HEK293T (cell line): Measurements from ENCODE around the gene TMEM37.

Source experiments
- BHLHE40 ChIP-seq: fragments of 450-650 bp; IDR thresholded peaks from 2 replicates; pipeline ENCODE4 v1.6.1; 2016; ENCODE audit warnings: mild to moderate bottlenecking, moderate library complexity, borderline replicate concordance
- FOXM1 ChIP-seq: fragments of 450-650 bp; IDR thresholded peaks from 2 replicates; pipeline ENCODE4 v1.6.1; 2017; ENCODE audit warnings: mild to moderate bottlenecking, borderline replicate concordance
- HDGF ChIP-seq: fragments of 450-650 bp; IDR thresholded peaks from 2 replicates; pipeline ENCODE4 v1.6.1; 2017; ENCODE audit warnings: antibody characterized with exemption, borderline replicate concordance
- NFRKB ChIP-seq: fragments of 450-650 bp; IDR thresholded peaks from 2 replicates; pipeline ENCODE4 v1.6.1; 2016; ENCODE audit warnings: mild to moderate bottlenecking, moderate library complexity
- SP1 ChIP-seq: fragments of 450-650 bp; IDR thresholded peaks from 2 replicates; pipeline ENCODE4 v1.6.1; 2017
- SUZ12 ChIP-seq: fragments of 450-650 bp; IDR thresholded peaks from 2 replicates; pipeline ENCODE4 v1.6.1; 2016; ENCODE audit warnings: mild to moderate bottlenecking

DNA sequence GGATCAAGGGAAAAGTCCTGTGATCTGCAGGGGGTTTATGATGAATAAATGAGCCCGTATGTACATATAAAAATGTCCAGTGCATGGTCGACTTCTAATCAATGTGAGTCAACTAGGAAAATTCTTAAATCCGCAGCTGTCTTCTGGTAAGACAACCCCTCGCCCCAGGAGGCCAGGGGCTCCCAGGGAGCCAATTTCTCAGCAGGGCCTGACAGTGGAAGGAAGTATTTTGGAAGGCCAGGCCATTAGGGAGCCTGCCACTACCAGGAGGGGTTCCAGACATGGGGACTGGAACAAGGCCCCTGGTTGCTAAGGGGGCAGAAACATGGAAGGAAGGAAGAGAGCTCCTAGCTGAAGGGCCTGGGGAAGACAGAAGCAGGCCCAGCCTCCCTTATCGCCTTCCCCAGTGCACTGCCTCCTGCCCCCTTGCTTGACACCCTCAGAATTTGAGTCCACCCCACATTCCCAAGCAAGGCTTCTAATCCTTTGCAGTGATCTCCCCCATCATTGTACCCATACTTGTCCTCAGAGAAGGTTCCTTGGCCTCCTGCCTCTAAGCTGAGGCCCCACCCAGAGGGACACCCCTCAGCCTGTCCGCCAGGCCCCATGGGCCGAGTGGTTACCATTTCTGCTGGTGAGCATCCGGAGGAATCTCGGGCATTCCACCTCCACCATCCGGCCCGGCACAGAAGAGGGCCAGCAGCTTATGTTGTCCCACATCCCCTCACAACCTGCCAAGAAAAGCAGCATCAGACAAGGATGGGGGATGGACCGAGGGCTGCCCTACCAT is 46.7 kb downstream of the TMEM37 start:
- TF ChIP-seq BHLHE40 (no peak), FOXM1 (no peak), HDGF (no peak), SP1 (no peak), SUZ12 (no peak), NFRKB (no peak)
